GM19328 (cell line): Measurements from ENCODE around the gene STAC.

Experiments used
- ATAC-seq: cut with Tn5 transposase; IDR thresholded peaks from one replicate; pipeline ENCODE4 v1.9.1; 2021; ENCODE audit warnings: mild to moderate bottlenecking, moderate library complexity; ENCODE audit not compliant: unreplicated experiment

The STAC gene

DNA sequence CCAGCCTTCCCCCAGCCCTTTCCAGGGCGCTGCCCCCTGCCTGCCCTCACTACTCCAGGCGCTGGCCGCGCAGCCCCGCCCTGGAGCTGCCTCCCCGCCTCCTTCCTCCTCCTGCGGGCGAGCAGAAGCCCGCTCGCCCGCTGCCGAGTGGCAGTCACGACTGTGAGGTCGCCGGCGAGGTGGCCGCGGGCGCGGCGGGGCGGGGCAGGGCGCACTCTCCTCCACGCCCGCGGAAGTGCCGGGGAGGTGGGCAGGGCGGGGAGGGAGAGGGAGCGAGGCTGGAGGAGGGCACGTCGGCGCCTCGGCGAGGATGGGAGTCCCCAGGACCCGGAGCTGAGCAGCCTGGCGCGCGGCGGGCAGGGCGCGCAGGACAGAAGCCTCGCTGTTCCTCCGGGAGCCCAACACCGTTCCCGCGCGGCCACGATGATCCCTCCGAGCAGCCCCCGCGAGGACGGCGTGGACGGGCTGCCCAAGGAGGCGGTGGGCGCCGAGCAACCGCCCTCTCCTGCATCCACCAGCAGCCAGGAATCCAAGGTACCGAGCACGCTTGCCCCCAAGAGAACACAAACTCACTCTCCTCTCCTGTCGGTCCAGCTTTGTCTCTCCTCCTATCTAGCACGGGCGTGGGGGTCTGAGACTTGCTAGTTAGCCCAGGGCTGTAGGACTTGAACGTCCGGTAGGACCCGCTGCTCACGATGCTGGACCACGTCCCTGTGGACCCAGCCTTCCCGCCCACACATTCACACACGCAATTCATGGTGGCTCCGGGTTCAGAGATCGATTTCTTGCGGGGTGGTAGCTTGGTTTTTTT, at the start of gene STAC:
Gene STAC (plus strand): TSS at position 284 of the 811 bp plus-strand sequence. CDS start 140 bp downstream, at position 424.
- no peak for ATAC-seq

DNA sequence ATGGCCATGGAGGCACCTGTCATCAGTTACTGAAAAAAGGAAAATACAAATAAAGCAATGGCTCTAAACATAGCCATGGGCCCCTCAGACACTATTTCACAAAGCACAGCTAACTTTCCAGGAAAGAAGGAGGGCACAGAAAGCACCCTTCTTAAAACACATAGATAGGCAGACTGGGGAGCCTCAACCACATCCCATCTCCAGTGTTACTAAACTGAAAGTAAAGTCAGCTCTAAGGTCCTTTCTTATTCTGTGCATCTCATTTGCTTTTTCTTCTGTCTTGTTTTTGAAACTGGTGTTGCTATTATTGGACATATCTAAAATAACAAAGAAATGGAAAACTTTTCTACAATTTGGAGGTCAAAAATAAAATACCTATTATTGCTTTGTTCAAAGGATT, 48.2 kb upstream of the STAC start:
- ATAC-seq, result no peak

- no peak for ATAC-seq
These were observed 18.1 kb upstream of the STAC start for GRCh38 chr3:36362216-36362615.

DNA sequence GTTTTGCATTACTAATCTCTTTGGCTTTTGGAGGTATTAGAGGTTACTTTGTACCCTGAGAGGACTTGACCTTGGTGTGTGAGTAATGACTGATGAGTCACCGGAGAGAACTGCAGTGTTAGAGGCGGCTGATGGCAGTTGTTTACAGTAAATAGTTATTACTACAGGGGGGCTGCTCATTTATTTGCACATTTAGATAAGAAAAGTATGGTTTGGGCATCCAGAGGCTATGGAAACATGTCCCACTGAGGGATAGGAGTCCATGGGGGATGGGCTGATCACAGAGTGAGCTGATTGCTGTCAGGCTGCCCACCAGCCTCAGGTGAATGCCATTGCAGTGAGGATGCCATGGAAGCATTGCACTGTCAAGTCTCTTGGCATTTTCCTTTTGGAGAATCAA, 17.3 kb upstream of the STAC start:
- no peak for ATAC-seq

- no peak for ATAC-seq
These were observed 16.0 kb upstream of the STAC start for GRCh38 chr3:36364260-36364659.

DNA sequence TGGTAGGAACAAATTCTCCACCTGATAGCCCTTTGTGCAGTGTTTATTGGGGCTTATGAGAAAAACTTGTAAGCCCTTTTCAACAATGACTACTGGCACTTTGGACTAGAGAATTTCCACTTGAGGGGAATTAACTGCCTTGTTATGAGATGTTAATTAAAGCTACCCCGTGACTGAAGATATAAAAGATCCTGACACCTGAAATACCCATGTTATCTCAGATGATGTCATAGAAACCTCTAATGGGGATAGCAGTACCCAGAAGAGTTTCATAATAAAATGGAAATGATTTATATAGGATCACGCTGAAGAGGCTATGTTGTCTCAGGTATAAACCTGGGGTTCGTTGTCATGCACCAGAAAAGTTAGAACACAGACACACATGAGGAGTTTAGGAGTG, 14.5 kb upstream of the STAC start:
- ATAC-seq, result no peak

DNA sequence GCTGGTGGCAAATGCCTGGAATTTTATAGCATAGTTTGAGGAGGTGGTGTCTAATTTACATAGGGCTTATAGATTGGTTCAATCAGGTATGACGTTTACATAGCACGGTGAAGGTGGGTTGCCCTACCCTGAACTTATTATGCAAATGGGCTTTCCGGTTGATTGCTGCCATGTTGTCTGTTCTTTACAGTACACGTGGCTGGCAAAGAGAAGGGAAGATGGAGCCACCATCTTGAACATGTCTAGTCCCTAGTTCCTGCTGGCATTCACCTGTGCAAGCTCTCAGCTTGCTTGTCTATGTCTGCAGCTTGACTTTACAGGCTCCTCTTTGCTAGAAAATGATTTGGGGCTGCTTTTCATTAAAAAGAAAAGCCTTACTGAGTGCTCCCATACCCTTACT, 14.0 kb upstream of the STAC start:
- ATAC-seq, result no peak

GRCh38 chr3:36367912-36368573, 12.3 kb upstream of the STAC start:
- no peak for ATAC-seq

DNA sequence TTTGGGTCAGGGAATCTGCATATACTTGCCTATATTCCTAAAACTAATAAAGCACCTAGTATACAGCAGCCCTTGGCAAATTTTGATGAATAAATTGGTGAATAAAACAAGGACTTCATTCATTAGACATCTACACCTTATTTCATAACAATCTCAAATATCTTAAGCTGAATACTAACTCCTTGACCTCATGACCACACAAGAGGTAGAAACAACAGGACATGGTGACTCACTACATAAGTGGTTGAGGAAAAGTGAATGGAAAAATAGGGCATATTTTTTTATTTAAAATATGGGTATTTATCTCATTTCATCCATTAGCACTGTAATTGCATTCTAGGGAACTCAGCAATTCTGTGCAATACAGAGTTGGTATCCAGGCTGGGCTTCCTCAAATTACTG, 7.8 kb upstream of the STAC start:
- no peak for ATAC-seq

DNA sequence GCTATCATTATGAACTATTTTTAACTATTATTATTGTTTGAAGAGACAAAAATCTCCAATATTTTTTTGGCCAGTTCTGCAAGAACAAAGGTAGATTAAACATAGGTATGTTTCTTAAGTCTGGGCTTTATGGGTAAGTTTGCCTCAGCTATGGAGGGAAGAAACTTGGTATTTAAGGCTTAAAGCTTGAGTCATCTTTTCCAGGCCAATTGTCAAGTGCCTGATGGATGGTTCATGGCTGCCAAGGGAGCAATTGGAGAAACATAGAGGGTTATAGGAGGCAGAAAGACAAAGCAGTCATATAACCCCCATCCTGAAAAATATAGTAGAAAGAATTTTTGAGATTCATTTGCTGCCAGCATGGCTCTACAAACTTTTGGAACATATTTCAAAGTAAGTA, 7.2 kb upstream of the STAC start:
- ATAC-seq, result no peak

- no peak for ATAC-seq
These were observed 6.6 kb upstream of the STAC start for GRCh38 chr3:36373666-36374065.

- ATAC-seq, result no peak
These were observed 458 bp upstream of the STAC start for GRCh38 chr3:36379872-36380220.

GRCh38 chr3:36381311-36381956, 1.1 kb downstream of the STAC start:
- ATAC-seq, result no peak

- no peak for ATAC-seq
These were observed 13.3 kb downstream of the STAC start for GRCh38 chr3:36393563-36393962.

- no peak for ATAC-seq
These were observed 13.9 kb downstream of the STAC start for GRCh38 chr3:36394176-36394575.

- no peak for ATAC-seq
These were observed 17.5 kb downstream of the STAC start for GRCh38 chr3:36397841-36398240.

DNA sequence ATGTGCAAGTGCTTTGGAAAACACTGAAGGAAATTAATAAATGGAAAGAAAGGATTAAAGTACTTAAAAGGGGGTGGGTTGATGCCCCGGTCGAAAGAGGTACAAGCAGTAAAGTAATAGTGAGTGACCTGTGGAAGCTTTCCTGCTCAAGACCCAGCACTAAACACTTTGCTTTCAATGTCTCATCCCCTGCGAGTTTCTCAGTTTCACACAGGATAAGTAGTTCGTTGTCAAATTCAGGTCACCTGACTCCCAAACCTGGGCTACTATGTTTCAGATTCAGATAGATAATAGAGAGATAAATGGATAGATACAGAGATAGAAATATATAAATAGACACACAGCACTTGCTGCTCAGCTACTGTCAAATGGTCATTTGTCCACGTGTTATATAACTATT, 19.6 kb downstream of the STAC start:
- no peak for ATAC-seq

- ATAC-seq, result no peak
These were observed 20.8 kb downstream of the STAC start for GRCh38 chr3:36401056-36401455.

- ATAC-seq, result no peak
These were observed 23.4 kb downstream of the STAC start for GRCh38 chr3:36403661-36404060.

DNA sequence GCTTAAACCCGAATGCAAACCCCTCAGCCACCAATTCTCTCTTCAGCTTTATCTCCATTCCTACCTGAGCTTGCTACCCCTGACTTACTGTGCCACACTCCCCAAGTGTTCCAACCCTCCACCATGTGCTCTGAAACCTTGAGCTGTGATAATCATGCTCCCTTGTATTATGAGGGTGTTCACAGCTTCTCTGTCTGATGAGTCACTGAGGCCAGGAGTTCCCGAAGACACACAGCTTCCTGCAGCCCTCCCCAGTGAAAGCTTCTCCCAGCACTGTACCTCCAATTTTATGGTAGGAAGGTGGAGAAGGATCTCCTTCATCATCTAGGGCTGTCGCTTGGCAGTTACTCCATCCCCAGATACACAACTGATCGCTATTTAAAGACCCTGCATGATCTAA, 24.9 kb downstream of the STAC start:
- no peak for ATAC-seq

GRCh38 chr3:36408146-36408545, 27.8 kb downstream of the STAC start:
- ATAC-seq, result no peak

DNA sequence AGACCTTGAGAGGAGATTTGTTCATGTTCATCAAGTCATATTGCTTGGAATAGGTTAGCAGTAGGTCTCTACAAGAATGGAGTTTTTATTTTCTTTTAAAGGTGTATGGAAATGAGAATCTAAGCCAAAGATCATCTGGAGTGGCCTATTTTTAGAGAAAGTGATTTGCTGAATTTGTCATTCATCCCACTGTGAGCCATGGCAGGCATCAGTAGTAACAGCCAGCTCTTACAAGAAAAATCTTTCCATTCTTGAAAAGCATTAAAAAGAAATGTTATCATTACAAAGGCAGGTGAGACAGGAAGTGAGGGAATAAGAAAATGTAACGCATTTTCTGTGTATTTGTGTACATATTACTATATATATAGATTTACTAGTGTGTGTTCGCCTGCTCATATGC, 29.6 kb downstream of the STAC start:
- ATAC-seq, result no peak
